ENCODE measurements around the gene RAB34.

The RAB34 gene

GRCh38 chr17:28707339-28707720 lies 10.3 kb downstream of the RAB34 start:
- TF ChIP-seq ARNTL (CRISPR knock-in tag; IDR thresholded peaks at IDR 0.05; ENCODE audit: borderline replicate concordance, low read depth) (no peak), GLIS3 (CRISPR knock-in tag; IDR thresholded peaks at IDR 0.05) (no peak), CSDC2 (CRISPR knock-in tag; IDR thresholded peaks at IDR 0.05) (no peak)
- no peak for ATAC-seq

GRCh38 chr17:28706471-28707338 lies 11.0 kb downstream of the RAB34 start:
- TF ChIP-seq ZFP3 (CRISPR knock-in tag; IDR thresholded peaks at IDR 0.05) (no peak), PPARA (CRISPR knock-in tag; IDR thresholded peaks at IDR 0.05; ENCODE audit: borderline replicate concordance) (no peak), TOX (CRISPR knock-in tag; IDR thresholded peaks at IDR 0.05; ENCODE audit: borderline replicate concordance) (no peak), ZNF565 (CRISPR knock-in tag; conservative IDR thresholded peaks at IDR 0.05; ENCODE audit: low read depth) (no peak), CSRNP3 (CRISPR knock-in tag; IDR thresholded peaks at IDR 0.05) (no peak), CSDC2 (CRISPR knock-in tag; IDR thresholded peaks at IDR 0.05) (no peak), TCF4 (CRISPR knock-in tag; IDR thresholded peaks at IDR 0.05; ENCODE audit: borderline replicate concordance) (no peak)
- ATAC-seq: no peak

- no peak; the same call in 2 of the 3 replicates for ATAC-seq
- no peak for TF ChIP-seq RARB (CRISPR knock-in tag; IDR thresholded peaks at IDR 0.05)
- no peak for TF ChIP-seq ISL1 (CRISPR knock-in tag; IDR thresholded peaks at IDR 0.05)
- no peak for TF ChIP-seq ZNF70 (CRISPR knock-in tag; IDR thresholded peaks at IDR 0.05)
- TF ChIP-seq POU6F1 (CRISPR knock-in tag; IDR thresholded peaks at IDR 0.05; ENCODE audit: borderline replicate concordance, low read depth): no peak
Observed at GRCh38 chr17:28705728-28706334, 11.8 kb downstream of the RAB34 start.

GRCh38 chr17:28705074-28705659 lies 12.5 kb downstream of the RAB34 start:
- TF ChIP-seq ZFP30 (CRISPR knock-in tag; IDR thresholded peaks at IDR 0.05): no peak
- TF ChIP-seq PPARA (CRISPR knock-in tag; IDR thresholded peaks at IDR 0.05; ENCODE audit: borderline replicate concordance): no peak
- peak; percentile 13; the same call in 2 of the 3 replicates for ATAC-seq

- ATAC-seq: peak; percentile 4; the same call in 1 of the 3 replicates
- TF ChIP-seq SNAI2 (CRISPR knock-in tag; IDR thresholded peaks at IDR 0.05) (no peak), CSDC2 (CRISPR knock-in tag; IDR thresholded peaks at IDR 0.05) (no peak), TOX (CRISPR knock-in tag; IDR thresholded peaks at IDR 0.05; ENCODE audit: borderline replicate concordance) (no peak), BACH2 (CRISPR knock-in tag; IDR thresholded peaks at IDR 0.05; ENCODE audit: borderline replicate concordance) (no peak), ZNF565 (CRISPR knock-in tag; conservative IDR thresholded peaks at IDR 0.05; ENCODE audit: low read depth) (no peak), CSRNP3 (CRISPR knock-in tag; IDR thresholded peaks at IDR 0.05) (no peak), OSR1 (CRISPR knock-in tag; IDR thresholded peaks at IDR 0.05) (no peak), ZFP30 (CRISPR knock-in tag; IDR thresholded peaks at IDR 0.05) (no peak), TCF4 (CRISPR knock-in tag; IDR thresholded peaks at IDR 0.05; ENCODE audit: borderline replicate concordance) (no peak), PPARA (CRISPR knock-in tag; IDR thresholded peaks at IDR 0.05; ENCODE audit: borderline replicate concordance) (no peak), ZFP3 (CRISPR knock-in tag; IDR thresholded peaks at IDR 0.05) (no peak)
Observed at GRCh38 chr17:28704219-28704858, 13.3 kb downstream of the RAB34 start.

Data from SK-N-SH treated with all-trans-retinoic acid at 6 μM for 48 hours (cell line).